Chondrocyte (in vitro differentiated cells): Measurements from ENCODE around the gene KRT78. TPM values are rescaled to one million over a fixed set of nuclear protein-coding genes. Genes with fewer than 3 reads are reported as not detected.

Source experiments
- DNase-seq: peaks from one replicate; pipeline ENCODE4 v3.0.0; 2021; ENCODE audit warnings: mixed read lengths, low spot score
- H3K27ac Mint-ChIP-seq: one replicate; pipeline ENCODE4 v1.8.0; 2021; ENCODE audit warnings: mild to moderate bottlenecking, moderate library complexity, mixed read lengths; ENCODE audit not compliant: unreplicated experiment
- H3K27me3 Mint-ChIP-seq: 2 replicates; pipeline ENCODE4 v1.8.0; 2021; ENCODE audit warnings: low read depth, mixed read lengths
- H3K36me3 Mint-ChIP-seq: 2 replicates; pipeline ENCODE4 v1.8.0; 2021; ENCODE audit warnings: low read depth, mixed read lengths
- H3K4me1 Mint-ChIP-seq: 2 replicates; pipeline ENCODE4 v1.8.0; 2021; ENCODE audit warnings: low read depth, mild to moderate bottlenecking, mixed read lengths
- H3K4me3 Mint-ChIP-seq: one replicate; pipeline ENCODE4 v1.8.0; 2021; ENCODE audit warnings: mild to moderate bottlenecking, moderate library complexity, mixed read lengths; ENCODE audit not compliant: unreplicated experiment
- H3K9me3 Mint-ChIP-seq: 2 replicates; pipeline ENCODE4 v1.8.0; 2021; ENCODE audit warnings: low read depth, mixed read lengths
- CTCF ChIP-seq: fragments of 200-600 bp; sonication (generic); IDR thresholded peaks from 2 replicates; pipeline ENCODE4 v1.5.0; 2021; ENCODE audit warnings: antibody characterized with exemption, mild to moderate bottlenecking, moderate library complexity
- total RNA-seq: library from RNA; stranded (reverse); gene quantifications from 3 replicates; pipeline ENCODE4 v1.2.1, GENCODE V29; 2021

KRT78 gene
- total RNA-seq, 1 donor from 2014 or later, result not detected

- no peak for TF ChIP-seq CTCF
- Mint-ChIP-seq H3K4me3 (no peak overlapping the region), H3K27ac (no peak overlapping the region), H3K36me3 (no peaks in the 10 kb centered on the region), H3K4me1 (peaks cover 27% of the 10 kb centered on the region), H3K27me3 (peaks cover 2% of the 10 kb centered on the region), H3K9me3 (no peaks in the 10 kb centered on the region)
- peak; percentile 59 for DNase-seq
Observed at GRCh38 chr12:52839436-52840105, 9.2 kb downstream of the KRT78 start.

- H3K27ac Mint-ChIP-seq, result no peak overlapping the region
- H3K4me1 Mint-ChIP-seq, result peaks cover 27% of the 10 kb centered on the region
- TF ChIP-seq CTCF, result no peak
- peak; percentile 68 for DNase-seq
- H3K9me3 Mint-ChIP-seq, result no peaks in the 10 kb centered on the region
- H3K4me3 Mint-ChIP-seq, result no peak overlapping the region
- H3K36me3 Mint-ChIP-seq, result no peaks in the 10 kb centered on the region
- H3K27me3 Mint-ChIP-seq, result peaks cover 2% of the 10 kb centered on the region
Observed at GRCh38 chr12:52838609-52839435, 10.0 kb downstream of the KRT78 start.

- Mint-ChIP-seq H3K4me1 (peaks cover 27% of the 10 kb centered on the region), H3K27ac (peak overlapping the region; percentile 80), H3K36me3 (no peaks in the 10 kb centered on the region), H3K4me3 (no peak overlapping the region), H3K27me3 (peaks cover 2% of the 10 kb centered on the region), H3K9me3 (no peaks in the 10 kb centered on the region)
- no peak for TF ChIP-seq CTCF
- peak; percentile 22 for DNase-seq
Observed at GRCh38 chr12:52837781-52838608, 10.8 kb downstream of the KRT78 start.

- peak overlapping the region; percentile 80 for H3K27ac Mint-ChIP-seq
- no peaks in the 10 kb centered on the region for H3K9me3 Mint-ChIP-seq
- no peak for TF ChIP-seq CTCF
- peaks cover 2% of the 10 kb centered on the region for H3K27me3 Mint-ChIP-seq
- H3K36me3 Mint-ChIP-seq, result no peaks in the 10 kb centered on the region
- peak; percentile 35 for DNase-seq
- H3K4me1 Mint-ChIP-seq, result peaks cover 27% of the 10 kb centered on the region
- no peak overlapping the region for H3K4me3 Mint-ChIP-seq
Observed at GRCh38 chr12:52837413-52837741, 11.4 kb downstream of the KRT78 start.
